Stomach (tissue), 4 donors: ENCODE measurements around the gene GRHL3.

Experiments used
- CTCF ChIP-seq, 7 experiments: fragments of 450-650 bp in 4 of 7; fragments of 200-600 bp in 3 of 7; sonication (generic) in 3 of 7; IDR thresholded peaks; one replicate each; pipeline ENCODE4 v1.5.1; 2016 to 2019; ENCODE audit warnings: antibody characterized with exemption in 7 of 7, control low read depth in 2 of 7, mild to moderate bottlenecking in 1 of 7
- POLR2A ChIP-seq, 4 donors: fragments of 450-650 bp; IDR thresholded peaks; one replicate each; pipeline ENCODE4 v1.6.1; 2016; ENCODE audit warnings: antibody characterized with exemption in 4 of 4, control low read depth in 2 of 4, mild to moderate bottlenecking in 1 of 4, moderate library complexity in 1 of 4

DNA sequence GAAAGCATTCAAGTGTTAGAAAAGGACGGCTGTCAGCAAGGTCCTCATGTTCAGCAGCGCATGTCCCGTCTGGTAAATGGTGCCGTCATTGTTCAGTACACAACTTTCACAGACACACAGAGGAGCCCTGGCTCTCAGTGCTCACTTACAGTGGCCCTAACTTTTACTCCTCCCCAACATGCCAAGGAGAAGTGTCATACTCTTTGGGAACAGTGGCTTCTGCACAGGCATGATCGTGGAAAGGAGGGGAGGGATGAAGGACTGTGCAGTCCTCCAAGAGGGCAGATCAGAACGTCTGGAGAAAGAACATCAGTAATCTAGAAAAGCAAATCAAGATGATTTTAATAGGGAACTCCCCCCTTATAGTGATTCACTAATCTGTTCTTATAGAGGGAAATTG, 3.8 kb upstream of the GRHL3 start:
- TF ChIP-seq POLR2A (IDR thresholded peaks at IDR 0.05) (no peak), CTCF (IDR thresholded peaks at IDR 0.05) (no peak)
